Measurements from ENCODE around the gene PAX3. TPM values are rescaled to one million over a fixed set of nuclear protein-coding genes. Genes with fewer than 3 reads are reported as not detected.

The PAX3 gene
- total and polyA plus RNA-seq, 5 experiments from 2014 or later, result not detected

GRCh38 chr2:222301053-222301795, 2.4 kb upstream of the PAX3 start:
- POLR2A ChIA-PET, result no interaction called here
- Mint-ChIP-seq H3K27ac (no peak overlapping the region), H3K36me3 (peaks cover 3 to 26% (median 8%) of the 10 kb centered on the region in 3 donors), H3K9me3 (peaks cover 0 to 15% (median 9%) of the 10 kb centered on the region in 9 donors), H3K4me3 (peak overlapping the region in 1 of 10 donors; percentile 10), H3K4me1 (peaks cover 22 to 59% (median 48%) of the 10 kb centered on the region in 4 donors), H3K27me3 (peaks cover 42 to 100% (median 82%) of the 10 kb centered on the region in 5 donors)
- ATAC-seq (no peak), DNase-seq (no peak)

DNA sequence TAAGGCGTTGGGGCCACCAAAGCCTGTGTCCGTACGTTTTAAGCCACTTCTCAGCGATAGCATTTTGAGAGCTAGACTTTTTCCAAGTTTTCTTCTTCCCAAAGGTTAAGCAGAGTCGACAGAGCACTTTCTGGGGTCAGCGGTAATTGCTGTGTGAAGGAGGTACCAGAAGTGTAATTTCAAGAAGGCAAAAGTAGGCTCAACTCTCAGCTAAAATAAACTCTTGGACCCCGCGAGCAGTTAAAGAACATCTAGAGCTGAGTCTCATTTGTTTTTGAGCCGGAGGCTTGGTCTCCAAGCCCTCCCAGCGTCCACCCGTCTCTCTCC, 1.9 kb upstream of the PAX3 start:
- H3K4me1 Mint-ChIP-seq, result peaks cover 22 to 59% (median 48%) of the 10 kb centered on the region in 4 donors
- peaks cover 3 to 26% (median 8%) of the 10 kb centered on the region in 3 donors for H3K36me3 Mint-ChIP-seq
- no peak overlapping the region for H3K4me3 Mint-ChIP-seq
- no peak overlapping the region for H3K27ac Mint-ChIP-seq
- no peak for DNase-seq
- ATAC-seq, result no peak
- peaks cover 45 to 100% (median 85%) of the 10 kb centered on the region in 5 donors for H3K27me3 Mint-ChIP-seq
- POLR2A ChIA-PET, result no interaction called here
- H3K9me3 Mint-ChIP-seq, result peaks cover 0 to 17% (median 9%) of the 10 kb centered on the region in 9 donors

GRCh38 chr2:222299906-222300725, 1.3 kb upstream of the PAX3 start:
- no peak for DNase-seq
- Mint-ChIP-seq H3K4me3 (no peak overlapping the region), H3K9me3 (peaks cover 0 to 17% (median 10%) of the 10 kb centered on the region in 9 donors), H3K36me3 (peaks cover 3 to 26% (median 9%) of the 10 kb centered on the region in 3 donors), H3K4me1 (peaks cover 21 to 59% (median 48%) of the 10 kb centered on the region in 4 donors), H3K27ac (peak overlapping the region in 1 of 10 donors; percentile 88), H3K27me3 (peaks cover 43 to 100% (median 85%) of the 10 kb centered on the region in 5 donors)
- ATAC-seq, result no peak
- POLR2A ChIA-PET, result no interaction called here

DNA sequence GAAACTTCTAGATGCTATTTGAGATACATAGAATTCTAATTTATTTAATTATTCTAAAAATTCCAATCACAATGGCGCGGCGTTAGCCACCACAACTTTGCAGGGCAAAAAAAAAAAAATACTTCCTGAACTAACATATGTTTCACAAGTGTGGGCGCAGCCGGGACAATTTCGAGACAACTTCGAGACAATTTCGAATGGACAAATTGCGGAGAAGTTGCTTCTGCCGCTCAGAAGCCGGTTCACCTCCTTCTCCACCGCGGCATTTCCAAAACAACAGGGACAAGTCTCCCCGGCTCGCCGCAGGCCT, 842 bp downstream of the PAX3 start:
- no peak for DNase-seq
- Mint-ChIP-seq H3K4me3 (peak overlapping the region in 2 of 10 donors; percentile 8 to 14), H3K27ac (no peak overlapping the region), H3K4me1 (peaks cover 15 to 45% (median 37%) of the 10 kb centered on the region in 4 donors), H3K9me3 (peaks cover 0 to 19% (median 8%) of the 10 kb centered on the region in 9 donors), H3K27me3 (peaks cover 51 to 100% (median 85%) of the 10 kb centered on the region in 5 donors), H3K36me3 (peaks cover 3 to 17% (median 12%) of the 10 kb centered on the region in 3 donors)
- no peak for ATAC-seq
- POLR2A ChIA-PET, result no interaction called here

DNA sequence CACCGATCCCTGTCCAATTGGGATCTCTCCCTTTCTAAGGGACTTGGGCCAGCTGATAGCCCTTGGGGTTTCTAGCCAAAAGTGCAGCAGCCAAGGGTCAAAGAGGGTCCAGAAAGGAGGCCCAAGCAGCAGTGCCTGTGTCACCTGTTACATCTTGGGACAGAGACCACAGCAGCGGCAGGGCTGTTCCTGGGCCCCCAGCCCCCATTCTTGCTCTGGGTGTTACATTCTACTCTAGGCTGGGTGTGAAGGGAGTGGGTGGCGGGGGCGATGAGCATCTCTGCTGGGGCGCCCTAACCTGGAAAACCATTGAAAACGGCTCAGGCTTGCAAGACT, 1.2 kb downstream of the PAX3 start:
- ATAC-seq (no peak), DNase-seq (no peak)
- H3K9me3 Mint-ChIP-seq, result peaks cover 0 to 18% (median 4%) of the 10 kb centered on the region in 9 donors
- H3K36me3 Mint-ChIP-seq, result peaks cover 3 to 13% (median 9%) of the 10 kb centered on the region in 3 donors
- H3K4me1 Mint-ChIP-seq, result peaks cover 13 to 41% (median 34%) of the 10 kb centered on the region in 4 donors
- POLR2A ChIA-PET, result no interaction called here
- peaks cover 47 to 100% (median 84%) of the 10 kb centered on the region in 5 donors for H3K27me3 Mint-ChIP-seq
- H3K27ac Mint-ChIP-seq, result no peak overlapping the region
- peak overlapping the region in 1 of 10 donors; percentile 34 for H3K4me3 Mint-ChIP-seq

- Mint-ChIP-seq H3K36me3 (peaks cover 3 to 9% (median 7%) of the 10 kb centered on the region in 3 donors), H3K27me3 (peaks cover 42 to 100% (median 84%) of the 10 kb centered on the region in 5 donors), H3K27ac (no peak overlapping the region), H3K4me1 (peaks cover 12 to 37% (median 32%) of the 10 kb centered on the region in 4 donors), H3K4me3 (peak overlapping the region in 5 of 10 donors; percentile 8 to 36 (median 22)), H3K9me3 (peaks cover 0 to 18% (median 4%) of the 10 kb centered on the region in 9 donors)
- POLR2A ChIA-PET, result no interaction called here
- DNase-seq (no peak), ATAC-seq (no peak)
Measured at GRCh38 chr2:222296911-222297599, 1.7 kb downstream of the PAX3 start.

GRCh38 chr2:222296311-222296741, 2.5 kb downstream of the PAX3 start:
- ATAC-seq (no peak), DNase-seq (no peak)
- H3K4me3 Mint-ChIP-seq, result peak overlapping the region in 7 of 10 donors; percentile 22 to 77 (median 72)
- H3K27me3 Mint-ChIP-seq, result peaks cover 41 to 100% (median 80%) of the 10 kb centered on the region in 5 donors
- H3K36me3 Mint-ChIP-seq, result peaks cover 3 to 9% (median 7%) of the 10 kb centered on the region in 3 donors
- POLR2A ChIA-PET, result no interaction called here
- peaks cover 0 to 14% (median 4%) of the 10 kb centered on the region in 9 donors for H3K9me3 Mint-ChIP-seq
- H3K27ac Mint-ChIP-seq, result no peak overlapping the region
- H3K4me1 Mint-ChIP-seq, result peaks cover 12 to 33% (median 31%) of the 10 kb centered on the region in 4 donors

GRCh38 chr2:222295368-222296062, 3.3 kb downstream of the PAX3 start:
- H3K4me1 Mint-ChIP-seq, result peaks cover 12 to 37% (median 29%) of the 10 kb centered on the region in 4 donors
- peak overlapping the region; percentile 19 to 77 (median 68) for H3K4me3 Mint-ChIP-seq
- H3K27ac Mint-ChIP-seq, result peak overlapping the region in 1 of 10 donors; percentile 28
- H3K9me3 Mint-ChIP-seq, result peaks cover 0 to 14% (median 4%) of the 10 kb centered on the region in 9 donors
- H3K36me3 Mint-ChIP-seq, result peaks cover 3 to 10% (median 9%) of the 10 kb centered on the region in 3 donors
- H3K27me3 Mint-ChIP-seq, result peaks cover 40 to 100% (median 80%) of the 10 kb centered on the region in 5 donors
- POLR2A ChIA-PET, result no interaction called here
- ATAC-seq, result no peak
- DNase-seq, result no peak

DNA sequence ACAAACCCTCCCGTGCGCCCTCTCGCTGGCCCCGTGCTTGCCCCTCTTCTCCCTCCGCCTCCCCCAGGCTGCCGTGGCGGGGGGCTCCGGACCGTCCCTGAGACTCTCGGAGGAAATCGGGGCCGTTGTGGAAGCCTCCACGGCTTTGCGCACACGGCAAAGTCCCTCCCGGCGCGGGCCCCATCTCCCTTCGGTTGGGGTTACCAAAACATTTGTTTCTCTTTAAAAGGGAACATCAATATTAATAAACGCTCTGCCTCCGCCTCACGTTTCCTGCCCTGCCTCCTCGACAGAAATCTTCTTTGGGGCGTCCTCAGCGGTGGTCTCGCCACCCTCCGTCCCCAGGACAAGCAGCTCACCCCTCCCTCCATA, 3.8 kb downstream of the PAX3 start:
- Mint-ChIP-seq H3K4me3 (peak overlapping the region in 9 of 10 donors; percentile 19 to 77 (median 72)), H3K9me3 (peaks cover 0 to 14% (median 4%) of the 10 kb centered on the region in 9 donors), H3K27me3 (peaks cover 46 to 100% (median 81%) of the 10 kb centered on the region in 5 donors), H3K36me3 (peaks cover 3 to 15% (median 11%) of the 10 kb centered on the region in 3 donors), H3K4me1 (peaks cover 14 to 42% (median 29%) of the 10 kb centered on the region in 4 donors), H3K27ac (peak overlapping the region in 1 of 10 donors; percentile 28)
- ATAC-seq (no peak), DNase-seq (no peak)
- POLR2A ChIA-PET, result no interaction called here

GRCh38 chr2:222293660-222294630, 4.9 kb downstream of the PAX3 start:
- no peak for ATAC-seq
- Mint-ChIP-seq H3K4me3 (peak overlapping the region in 2 of 10 donors; percentile 15 to 20), H3K27me3 (peaks cover 41 to 100% (median 80%) of the 10 kb centered on the region in 5 donors), H3K27ac (no peak overlapping the region), H3K9me3 (peaks cover 0 to 9% (median 0%) of the 10 kb centered on the region in 9 donors), H3K36me3 (peaks cover 3 to 10% (median 8%) of the 10 kb centered on the region in 3 donors), H3K4me1 (peaks cover 11 to 37% (median 25%) of the 10 kb centered on the region in 4 donors)
- DNase-seq, result no peak
- POLR2A ChIA-PET, result no interaction called here

Measured in naive thymus-derived CD8-positive, alpha-beta T cell (primary cell).